CD4-positive, alpha-beta T cell (primary cell): Measurements from ENCODE around the gene CAMK2N1. TPM values are rescaled to one million over a fixed set of nuclear protein-coding genes. Genes with fewer than 3 reads are reported as not detected.

Experiments used
- ATAC-seq: fragments of 200-7000 bp; cut with Tn5 transposase; one replicate; pipeline ENCODE4 v1.10.0; 2022; ENCODE audit warnings: mild to moderate bottlenecking; ENCODE audit not compliant: poor library complexity
- CTCF ChIA-PET: fragments of 350-600 bp; sonication (Branson Sonifier 250); formaldehyde crosslinking; loops from one replicate; lab custom pipeline; 2021; ENCODE audit warnings: antibody characterized with exemption, inconsistent platforms; lab: Charles Lee
- POLR2A ChIA-PET: fragments of 350-600 bp; sonication (Branson Sonifier 250); formaldehyde crosslinking; loops from one replicate; lab custom pipeline; 2021; ENCODE audit warnings: antibody characterized with exemption, inconsistent platforms; lab: Charles Lee
- DNase-seq, 14 experiments: peaks; one replicate each; pipeline ENCODE4 v3.0.0-alpha.2; 2013 to 2020; ENCODE audit warnings: mixed read lengths in 2 of 14
- H3K27ac ChIP-seq, 2 donors: one replicate each; pipeline versions ENCODE4 v1.5.1 to v1.7.0; 2013; ENCODE audit warnings: low read length in 2 of 2, low read depth in 1 of 2, mild to moderate bottlenecking in 1 of 2
- H3K27me3 ChIP-seq, 2 experiments: 1 replicate in 1 of 2; 2 replicates in 1 of 2; pipeline versions ENCODE4 v1.6.1 to v1.7.0; 2013; ENCODE audit warnings: low read length in 2 of 2, control low read depth in 1 of 2, mild to moderate bottlenecking in 1 of 2, moderate library complexity in 1 of 2; ENCODE audit not compliant: insufficient read depth in 2 of 2, control insufficient read depth in 1 of 2
- H3K36me3 ChIP-seq: one replicate; pipeline ENCODE4 v1.6.1; 2013; ENCODE audit warnings: low read length, control low read depth; ENCODE audit not compliant: insufficient read depth
- H3K4me1 ChIP-seq: one replicate; pipeline ENCODE4 v1.6.1; 2013; ENCODE audit warnings: low read length, control low read depth; ENCODE audit not compliant: insufficient read depth
- H3K4me3 ChIP-seq: one replicate; pipeline ENCODE4 v1.5.1; 2013; ENCODE audit warnings: mild to moderate bottlenecking, low read length, moderate library complexity
- H3K9me3 ChIP-seq, 2 experiments: 1 replicate in 1 of 2; 2 replicates in 1 of 2; pipeline versions ENCODE4 v1.6.1 to v1.7.0; 2013; ENCODE audit warnings: low read length in 2 of 2, mild to moderate bottlenecking in 2 of 2, control low read depth in 1 of 2, moderate library complexity in 1 of 2; ENCODE audit not compliant: control insufficient read depth in 1 of 2, insufficient read depth in 1 of 2
- H3K27ac Mint-ChIP-seq: one replicate; pipeline ENCODE4 v1.8.0; 2020; ENCODE audit warnings: mixed read lengths
- H3K27me3 Mint-ChIP-seq: one replicate; pipeline ENCODE4 v1.8.0; 2021; ENCODE audit warnings: mixed read lengths
- H3K36me3 Mint-ChIP-seq: one replicate; pipeline ENCODE4 v1.8.0; 2021; ENCODE audit warnings: low read depth, mixed read lengths
- H3K4me1 Mint-ChIP-seq: one replicate; pipeline ENCODE4 v1.8.0; 2021; ENCODE audit warnings: low read depth, mixed read lengths
- H3K4me3 Mint-ChIP-seq: one replicate; pipeline ENCODE4 v1.8.0; 2020; ENCODE audit warnings: mild to moderate bottlenecking, mixed read lengths
- H3K9me3 Mint-ChIP-seq: one replicate; pipeline ENCODE4 v1.8.0; 2020; ENCODE audit warnings: mixed read lengths
- CTCF ChIP-seq: fragments of 200-600 bp; IDR thresholded peaks from one replicate; pipeline ENCODE4 v1.8.0; 2022; ENCODE audit warnings: antibody characterized with exemption, mild to moderate bottlenecking
- intact Hi-C, 2 experiments: fragments of 100-400 bp; cut with DNase I in 1 of 2; cut with micrococcal nuclease in 1 of 2; formaldehyde crosslinking; loops; one replicate each; pipeline versions ENCODE4 v1.15.1 to v1.9.0; 2023 to 2025; cut with DNase I, micrococcal nuclease
- total RNA-seq, 174 experiments: library from RNA in 2 of 174; stranded (reverse) in 2 of 174; gene quantifications; one replicate each; pipeline ENCODE4 v1.2.3 and lab custom pipeline; 2021 to 2026

The CAMK2N1 gene
- total RNA-seq, 2 experiments from 2014 or later: 2.3 TPM

- Mint-ChIP-seq H3K9me3 (no peaks in the 10 kb centered on the region), H3K4me1 (no peaks in the 10 kb centered on the region), H3K27me3 (no peaks in the 10 kb centered on the region), H3K27ac (no peak overlapping the region), H3K36me3 (peaks cover 16% of the 10 kb centered on the region), H3K4me3 (no peak overlapping the region)
- Histone ChIP-seq H3K4me3 (no peak overlapping the region), H3K27me3 (peaks cover under 1 to 2% of the 10 kb centered on the region in 2 experiments), H3K27ac (no peak overlapping the region), H3K36me3 (peaks cover 16% of the 10 kb centered on the region), H3K9me3 (no peaks in the 10 kb centered on the region), H3K4me1 (peaks cover 9% of the 10 kb centered on the region)
- DNase-seq (no peak), ATAC-seq (no peak)
- CTCF ChIA-PET: interaction anchor here (0.5 to 1.4 kb wide), 5 partner anchors 7 to 282 kb away, joined by 3 to 5 read pairs (median 4); partner anchors contain the start of gene CAMK2N1
- TF ChIP-seq CTCF: no peak
- POLR2A ChIA-PET: interaction anchor here (1.0 to 1.4 kb wide), 3 partner anchors 12 to 282 kb away, joined by 3 to 4 read pairs (median 3); no protein-coding TSS in a partner anchor
- intact Hi-C loops: loop anchor here (1.0 to 5.0 kb wide), 2 partner anchors 297 to 576 kb away; no protein-coding TSS in a partner anchor
Observed at GRCh38 chr1:20494609-20495311, 8.8 kb upstream of the CAMK2N1 start.

- H3K27me3 Mint-ChIP-seq: no peaks in the 10 kb centered on the region
- Histone ChIP-seq H3K27me3 (peaks cover 2 to 4% of the 10 kb centered on the region in 2 experiments), H3K4me1 (peaks cover 9% of the 10 kb centered on the region), H3K4me3 (no peak overlapping the region), H3K36me3 (peaks cover 9% of the 10 kb centered on the region), H3K9me3 (no peaks in the 10 kb centered on the region), H3K27ac (no peak overlapping the region)
- H3K4me3 Mint-ChIP-seq: no peak overlapping the region
- ATAC-seq (peak; percentile 95), DNase-seq (peak; percentile 68 to 89 (median 81))
- TF ChIP-seq CTCF: peak; percentile 97
- ChIA-PET CTCF (interaction anchor here (0.7 to 1.4 kb wide), 9 partner anchors 8 to 578 kb away, joined by 3 to 5 read pairs (median 4); partner anchors contain the start of gene CAMK2N1), POLR2A (interaction anchor here (1.0 to 1.5 kb wide), 4 partner anchors 12 to 281 kb away, joined by 3 to 4 read pairs (median 4); partner anchors contain the start of gene MUL1)
- no peaks in the 10 kb centered on the region for H3K4me1 Mint-ChIP-seq
- H3K36me3 Mint-ChIP-seq: peaks cover 8% of the 10 kb centered on the region
- intact Hi-C loops: loop anchor here (1.0 to 5.0 kb wide), 7 partner anchors 117 to 576 kb away; no protein-coding TSS in a partner anchor
- H3K9me3 Mint-ChIP-seq: no peaks in the 10 kb centered on the region
- no peak overlapping the region for H3K27ac Mint-ChIP-seq
Observed at GRCh38 chr1:20493839-20494608, 8.0 kb upstream of the CAMK2N1 start.

DNA sequence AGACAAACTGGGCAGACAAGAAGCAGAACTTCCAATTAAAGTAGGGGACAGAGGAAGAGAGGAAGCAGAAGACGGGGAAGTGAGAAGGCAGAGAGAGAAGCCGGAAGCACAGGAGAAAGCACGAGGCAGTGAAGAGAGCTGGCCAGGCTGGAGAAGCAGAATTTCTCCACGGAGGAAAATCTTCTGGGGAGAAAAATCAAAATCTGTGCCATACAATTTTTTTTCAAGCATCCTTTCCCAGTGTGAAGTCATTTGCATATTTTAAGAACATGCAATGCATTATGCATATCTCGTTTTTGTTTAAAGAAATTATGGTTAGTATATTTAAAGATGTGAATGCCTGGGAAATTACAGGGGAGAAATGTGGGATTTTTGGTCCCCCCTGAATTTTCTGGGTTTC, 7.3 kb upstream of the CAMK2N1 start:
- Histone ChIP-seq H3K9me3 (no peaks in the 10 kb centered on the region), H3K4me3 (no peak overlapping the region), H3K36me3 (peaks cover 6% of the 10 kb centered on the region), H3K27ac (no peak overlapping the region), H3K4me1 (peaks cover 9% of the 10 kb centered on the region), H3K27me3 (peaks cover 2 to 4% of the 10 kb centered on the region in 2 experiments)
- ChIA-PET CTCF (interaction anchor here (0.6 to 1.4 kb wide), 8 partner anchors 9 to 789 kb away, joined by 3 to 5 read pairs (median 4); no protein-coding TSS in a partner anchor), POLR2A (interaction anchor here (1.0 to 1.5 kb wide), 4 partner anchors 13 to 280 kb away, joined by 3 to 4 read pairs (median 4); partner anchors contain the start of gene MUL1)
- Mint-ChIP-seq H3K27ac (no peak overlapping the region), H3K4me1 (no peaks in the 10 kb centered on the region), H3K4me3 (no peak overlapping the region), H3K27me3 (peaks cover 7% of the 10 kb centered on the region), H3K9me3 (no peaks in the 10 kb centered on the region), H3K36me3 (peaks cover 1% of the 10 kb centered on the region)
- TF ChIP-seq CTCF: no peak
- intact Hi-C loops: loop anchor here (1.0 to 5.0 kb wide), 7 partner anchors 116 to 575 kb away; no protein-coding TSS in a partner anchor
- DNase-seq: no peak
- ATAC-seq: no peak
